Measurements from ENCODE around the gene MVB12B.

The MVB12B gene

DNA sequence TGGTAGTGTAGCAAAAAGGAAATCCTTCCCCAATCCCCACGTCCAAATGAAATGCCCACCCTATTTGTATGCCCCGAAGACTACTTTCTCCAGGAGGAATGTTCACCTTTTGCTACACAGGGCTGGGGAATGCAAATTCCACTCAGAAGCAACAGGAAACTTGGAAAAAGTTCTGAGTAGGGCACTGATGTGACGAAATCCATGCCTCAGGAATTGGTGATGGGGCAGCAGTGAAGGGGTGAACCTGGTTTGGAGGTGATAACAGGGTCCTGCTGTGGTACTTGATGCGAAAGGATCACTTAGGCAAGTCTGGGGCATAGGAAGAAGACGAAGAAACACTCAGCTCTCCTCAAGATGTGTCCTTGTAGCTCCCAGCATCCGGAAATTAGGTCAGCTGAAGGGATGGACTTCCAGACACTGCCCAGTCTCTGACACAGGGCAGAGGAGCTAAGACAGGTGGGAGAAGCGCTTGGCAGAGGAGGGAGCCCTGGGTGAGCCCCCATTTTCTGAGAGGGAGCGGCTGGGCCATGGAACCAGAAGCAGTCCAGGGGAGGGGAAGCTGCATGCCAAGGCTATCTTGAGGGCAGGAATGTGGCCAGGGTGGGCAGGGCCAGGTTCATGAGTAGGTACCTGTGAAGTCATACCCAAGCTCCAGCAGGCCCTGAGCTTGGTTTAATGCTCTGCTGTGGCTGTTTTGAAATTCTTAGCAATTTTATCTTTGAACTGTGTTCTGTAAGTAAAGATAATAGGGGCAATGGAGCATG lies 22.2 kb upstream of the MVB12B start:
- DNase-seq: no peak

DNA sequence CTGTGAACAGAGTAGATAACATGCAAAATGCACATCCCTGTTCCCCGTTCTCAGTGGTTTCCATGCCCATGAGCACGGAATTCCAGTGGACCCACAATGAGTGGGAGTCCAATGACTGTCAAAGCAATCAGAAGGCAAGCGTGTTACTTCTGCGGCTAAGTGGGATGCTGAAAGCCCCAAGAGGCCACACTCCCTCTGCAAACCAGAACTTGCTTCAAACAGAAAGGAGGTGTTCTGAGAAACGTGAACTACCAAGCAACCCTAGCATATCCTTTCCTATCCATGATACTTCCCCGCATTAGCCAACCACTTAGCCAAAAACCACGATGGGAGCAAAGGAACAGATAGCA lies 21.7 kb upstream of the MVB12B start:
- DNase-seq: no peak

- DNase-seq: no peak
These were observed 20.5 kb upstream of the MVB12B start for GRCh38 chr9:126306071-126306647.

DNA sequence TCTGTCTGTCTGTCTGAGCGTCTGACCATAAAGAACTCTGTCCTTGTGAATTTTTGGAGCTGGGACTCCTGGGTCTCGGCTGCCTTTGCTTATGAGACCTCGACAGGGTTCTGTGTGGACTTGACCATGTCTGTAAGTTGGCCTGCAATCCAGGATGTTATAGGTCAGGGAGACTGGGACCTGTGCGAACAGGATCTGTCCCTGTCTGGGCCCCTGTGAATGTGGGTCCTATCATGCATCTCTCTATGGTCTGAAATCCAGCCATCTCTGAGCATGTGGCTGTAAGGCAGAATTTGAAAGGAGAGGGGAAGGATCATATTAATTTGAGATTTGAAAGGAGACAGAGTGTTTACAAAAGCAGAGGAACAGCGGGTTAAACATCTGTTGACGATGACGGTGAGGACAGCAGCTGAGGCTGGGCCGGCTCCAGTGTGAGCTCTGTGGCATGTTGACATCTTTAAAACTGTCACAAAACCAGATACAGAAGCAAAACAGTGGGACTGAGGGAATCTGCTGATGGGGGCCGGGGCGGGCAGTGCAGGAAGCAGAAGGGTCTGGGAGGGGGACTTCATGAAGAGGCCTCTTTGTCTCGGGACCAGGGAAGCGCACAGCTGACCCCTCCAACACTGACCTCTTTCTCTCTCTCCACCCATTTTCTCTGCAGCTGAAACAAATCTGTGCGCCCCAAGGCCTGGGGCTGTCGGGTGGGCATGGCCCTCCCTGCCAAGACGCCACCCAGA lies 19.1 kb upstream of the MVB12B start:
- DNase-seq: no peak

DNA sequence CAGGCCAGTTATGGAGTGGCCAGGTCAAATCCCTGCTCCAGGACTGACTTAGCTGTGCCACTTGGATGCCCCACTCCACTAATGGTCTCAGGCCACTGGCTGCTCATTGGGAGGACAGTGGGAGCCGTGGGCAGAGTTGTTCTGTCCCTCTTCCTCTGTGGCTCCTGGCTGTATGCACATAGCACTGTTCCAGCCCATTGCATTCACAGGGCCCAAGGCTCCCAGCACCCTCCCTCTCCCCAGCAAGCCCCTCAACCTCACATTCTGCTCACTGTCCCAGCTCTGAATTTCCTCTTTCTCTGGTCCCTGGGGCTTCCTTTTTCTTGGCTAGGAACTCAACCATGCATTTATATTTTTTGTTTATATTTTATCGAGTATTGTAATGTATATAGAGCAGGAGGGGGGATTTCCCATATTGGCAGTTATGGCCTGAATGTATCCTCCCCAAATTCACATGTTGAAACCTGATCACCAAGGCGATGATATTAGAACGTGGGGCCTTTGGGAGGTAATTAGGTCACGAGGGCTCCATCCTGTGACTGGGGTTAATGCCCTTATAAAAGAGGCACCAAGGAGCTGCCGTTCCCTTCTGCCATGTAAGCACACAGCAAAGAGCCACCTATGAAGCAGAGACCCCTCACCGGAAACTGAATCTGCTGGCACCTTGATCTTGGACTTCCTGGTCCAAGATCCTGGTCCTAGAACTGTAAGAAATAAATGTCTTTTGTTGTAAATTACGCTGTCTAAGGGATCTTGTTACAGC lies 17.0 kb upstream of the MVB12B start:
- peak in 2 of 4 experiments; percentile 18 to 28 for DNase-seq

DNA sequence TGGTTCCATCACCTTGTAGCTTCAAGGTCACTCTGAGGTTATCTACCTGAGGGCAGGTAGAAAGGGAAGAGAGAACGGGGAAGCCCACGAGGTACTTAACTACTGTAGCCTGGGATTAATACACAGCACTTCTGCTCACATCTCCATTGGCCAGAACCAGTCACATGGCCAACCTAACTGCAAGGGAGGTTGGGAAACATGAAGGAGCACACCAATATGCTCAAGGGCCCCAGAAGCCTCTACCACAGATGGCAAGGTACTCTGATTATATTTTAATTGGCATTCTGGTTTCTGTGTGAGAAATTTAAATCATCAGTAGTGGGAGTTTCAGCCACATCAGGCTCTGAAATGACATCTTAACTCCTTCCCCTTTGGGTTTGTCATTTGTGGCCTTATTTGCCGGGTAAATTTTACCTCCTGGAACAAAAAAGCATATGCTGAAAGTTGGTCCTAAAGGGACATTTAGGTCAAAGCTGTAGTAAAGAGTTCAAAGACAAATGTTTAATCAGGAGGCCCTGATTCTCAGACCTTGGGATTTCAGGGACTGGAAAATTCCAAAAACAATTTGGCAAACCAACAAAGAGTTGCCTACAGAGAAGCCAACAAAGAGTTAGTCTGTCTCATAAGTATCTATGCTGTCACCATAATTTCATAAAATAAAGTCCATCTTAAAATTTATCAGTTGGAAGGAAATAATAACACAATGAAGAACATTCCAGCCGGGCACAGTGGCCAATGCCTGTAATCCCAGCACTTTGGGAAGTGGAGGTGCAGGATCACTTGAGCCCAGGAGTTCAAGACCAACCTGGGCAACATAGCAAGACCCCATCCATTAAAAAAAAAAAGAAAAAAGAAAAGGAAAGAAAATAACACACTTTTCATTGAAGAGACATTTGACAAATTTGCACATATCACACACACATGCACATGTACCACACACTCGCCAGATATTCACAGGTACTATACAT lies 13.8 kb upstream of the MVB12B start:
- DNase-seq: no peak

GRCh38 chr9:126316085-126316655 lies 10.5 kb upstream of the MVB12B start:
- DNase-seq: no peak

GRCh38 chr9:126317513-126317912 lies 9.1 kb upstream of the MVB12B start:
- peak; percentile 46 to 71 (median 60) for DNase-seq

DNA sequence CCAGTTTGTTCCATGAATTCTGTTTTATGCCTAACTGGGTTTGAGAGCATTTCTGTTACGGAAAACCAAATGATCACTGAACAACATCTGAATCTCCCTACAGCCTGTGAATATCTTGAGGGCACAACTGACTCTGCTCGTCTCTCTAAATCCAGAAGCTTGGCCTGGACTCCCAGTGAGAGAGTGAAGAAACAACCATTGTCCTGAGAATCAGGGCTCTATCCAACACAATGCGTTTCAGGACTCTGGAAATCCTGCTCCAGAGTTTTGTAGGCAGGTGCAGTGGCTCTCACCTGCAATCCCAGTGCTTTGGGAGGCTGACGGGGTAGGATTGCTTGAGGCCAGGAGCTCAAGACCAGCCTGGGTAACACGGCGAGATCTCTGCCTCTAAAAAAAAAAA lies 7.8 kb upstream of the MVB12B start:
- no peak for DNase-seq

- no peak for DNase-seq
These were observed 7.0 kb upstream of the MVB12B start for GRCh38 chr9:126319671-126320070.

- DNase-seq: no peak
These were observed 6.3 kb upstream of the MVB12B start for GRCh38 chr9:126320158-126320922.

GRCh38 chr9:126321742-126322141 lies 4.9 kb upstream of the MVB12B start:
- DNase-seq: no peak

GRCh38 chr9:126325821-126326220 lies 808 bp upstream of the MVB12B start:
- no peak for DNase-seq

DNA sequence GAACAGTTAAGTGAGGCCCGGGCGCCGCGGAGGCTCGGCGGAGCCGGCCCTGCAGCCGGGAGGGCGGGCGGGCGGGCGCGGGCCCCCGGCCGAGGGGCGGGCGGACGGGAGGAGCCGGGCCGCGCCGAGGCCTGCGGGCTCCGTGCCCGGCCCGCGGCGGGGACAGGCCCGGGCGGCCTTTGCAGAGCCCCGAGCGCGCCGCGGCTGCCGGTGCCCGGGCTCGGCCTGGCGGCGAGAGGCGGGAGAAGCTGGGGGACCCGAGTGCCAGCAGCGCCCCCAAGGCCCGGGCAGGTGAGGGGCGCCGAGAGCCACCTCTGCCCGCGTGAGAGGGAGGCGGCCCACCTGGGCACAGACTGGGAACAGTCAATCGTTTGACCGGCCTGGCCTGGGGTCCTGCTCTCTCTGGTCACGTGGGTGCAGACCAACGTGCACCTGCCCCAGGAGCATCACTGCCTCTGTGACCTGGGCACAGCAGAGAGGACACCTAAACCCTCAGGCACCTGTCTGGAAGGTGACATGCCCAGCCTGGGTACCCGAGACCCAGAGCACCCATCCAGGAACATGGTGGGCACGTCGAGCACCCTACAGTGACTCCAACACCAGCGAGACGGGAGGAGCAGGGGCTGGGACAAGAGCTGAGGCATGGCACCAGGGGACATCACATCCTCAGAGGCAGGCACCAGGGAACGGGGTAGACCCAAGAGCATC lies 531 bp downstream of the MVB12B start:
- DNase-seq: no peak

DNA sequence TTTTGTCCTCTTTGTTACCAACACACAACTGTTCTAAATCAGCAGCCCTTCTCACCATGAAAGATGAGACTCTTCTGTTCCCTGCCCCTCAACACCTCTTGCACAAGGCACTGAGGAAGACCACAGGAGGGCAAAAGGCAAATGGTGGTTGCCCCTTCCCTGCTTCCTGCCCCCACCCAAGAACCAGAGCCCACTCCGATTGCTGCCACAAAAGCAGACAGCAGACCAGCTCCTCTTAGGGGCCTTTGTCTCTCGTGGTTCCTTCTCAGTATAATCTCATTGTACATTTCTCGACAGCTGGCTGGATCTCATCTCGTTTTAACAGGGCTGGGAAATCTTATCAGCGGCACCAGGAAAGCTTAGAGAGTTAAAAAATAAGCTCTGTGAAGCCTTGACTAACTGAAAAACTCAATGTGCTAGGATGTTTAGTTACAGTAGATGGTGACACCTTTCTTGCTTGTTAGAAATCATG lies 1.1 kb downstream of the MVB12B start:
- no peak for DNase-seq

DNA sequence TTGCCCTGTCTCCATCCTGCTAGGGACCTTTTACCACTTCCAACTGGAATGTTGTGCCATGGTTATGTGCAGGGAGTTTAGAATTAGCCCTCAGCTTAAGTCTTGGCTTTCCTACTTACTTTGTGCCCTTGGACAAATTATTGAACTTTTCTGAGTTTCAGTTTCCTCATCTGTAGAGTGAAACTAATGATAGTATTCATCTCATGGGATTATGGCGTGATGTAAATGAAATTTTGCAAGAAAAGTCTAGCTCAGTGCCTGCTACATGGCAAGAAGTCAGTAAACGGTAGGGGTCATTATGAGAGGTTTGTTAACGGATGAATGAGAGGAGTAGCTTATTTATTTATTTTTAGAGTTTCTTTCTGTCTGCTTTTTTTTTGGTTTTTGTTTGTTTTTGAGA lies 1.8 kb downstream of the MVB12B start:
- DNase-seq: peak in 2 of 4 experiments; percentile 17 to 34

DNA sequence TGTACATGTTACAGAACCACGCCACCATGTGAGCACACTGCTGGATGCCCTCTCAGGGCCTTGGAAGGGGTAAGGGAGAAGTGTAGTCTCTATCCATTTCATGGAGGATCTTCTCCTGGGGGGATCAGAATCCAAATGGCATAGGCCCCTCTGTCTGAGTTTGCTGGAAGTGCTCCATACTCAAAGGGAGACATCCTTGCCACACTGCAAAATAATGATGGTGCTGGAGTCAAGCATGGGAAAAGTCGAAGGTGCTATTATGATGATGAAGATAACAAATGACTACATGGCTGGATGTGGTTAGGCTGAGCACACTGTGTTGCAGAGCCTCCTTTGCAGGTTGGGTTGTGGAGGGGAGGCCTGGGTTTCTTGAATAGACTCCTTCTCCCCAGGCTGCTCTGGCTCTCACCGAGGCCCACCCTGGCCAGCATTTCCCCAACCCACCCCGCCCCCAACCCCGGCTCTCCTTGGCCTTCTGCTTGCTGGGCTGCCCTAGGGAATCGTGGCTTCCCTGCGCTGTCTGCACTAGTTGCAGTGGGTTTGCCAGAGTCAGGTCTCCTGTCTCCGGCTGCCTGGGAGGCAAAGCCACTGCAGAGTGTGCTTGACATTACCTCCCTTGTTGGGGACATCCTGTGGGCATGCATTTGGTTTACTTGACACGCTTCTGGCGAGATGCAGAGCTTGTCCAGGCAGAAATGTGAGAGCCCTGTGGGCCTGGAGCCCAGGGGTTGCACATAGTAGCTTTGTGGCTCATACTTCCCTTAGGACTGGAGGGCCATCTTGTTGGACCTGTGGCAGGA lies 3.0 kb downstream of the MVB12B start:
- no peak for DNase-seq

GRCh38 chr9:126330536-126330935 lies 3.9 kb downstream of the MVB12B start:
- DNase-seq: no peak
